KMS-11 (cell line): Measurements from ENCODE around the gene NAGPA.

ENCODE experiments used
- H2AFZ ChIP-seq: fragments of 200-600 bp; sonication (generic); 2 replicates; pipeline ENCODE4 v1.6.1; 2016; ENCODE audit warnings: antibody characterized with exemption, mixed run types, low read depth
- H3K27ac ChIP-seq: fragments of 200-600 bp; sonication (generic); 2 replicates; pipeline ENCODE4 v1.6.1; 2016; ENCODE audit warnings: mild to moderate bottlenecking, mixed run types
- H3K27me3 ChIP-seq: fragments of 200-600 bp; sonication (generic); 2 replicates; pipeline ENCODE4 v1.6.1; 2017; ENCODE audit warnings: mild to moderate bottlenecking, low read depth, mixed run types, moderate library complexity; ENCODE audit not compliant: insufficient read depth
- H3K36me3 ChIP-seq: fragments of 200-600 bp; sonication (generic); 2 replicates; pipeline ENCODE4 v1.6.1; 2017; ENCODE audit warnings: mild to moderate bottlenecking, mixed run types; ENCODE audit not compliant: insufficient read depth
- H3K4me1 ChIP-seq: fragments of 200-600 bp; sonication (generic); 2 replicates; pipeline ENCODE4 v1.6.1; 2016; ENCODE audit warnings: mild to moderate bottlenecking, low read depth, mixed run types; ENCODE audit not compliant: poor library complexity, severe bottlenecking
- H3K4me2 ChIP-seq: fragments of 200-600 bp; sonication (generic); 2 replicates; pipeline ENCODE4 v1.7.0; 2016; ENCODE audit warnings: mild to moderate bottlenecking, mixed run types
- H3K4me3 ChIP-seq: fragments of 200-600 bp; sonication (generic); IDR thresholded peaks from 2 replicates; pipeline ENCODE4 v1.6.1; 2017; ENCODE audit warnings: low read depth, low read length, mixed read lengths; ENCODE audit not compliant: insufficient read depth
- H3K79me2 ChIP-seq: fragments of 200-600 bp; sonication (generic); 2 replicates; pipeline ENCODE4 v1.6.1; 2016; ENCODE audit warnings: low read depth, mixed run types; ENCODE audit not compliant: insufficient read depth
- H3K9ac ChIP-seq: fragments of 200-600 bp; sonication (generic); 2 replicates; pipeline ENCODE4 v1.6.1; 2016; ENCODE audit warnings: mild to moderate bottlenecking, mixed run types
- H4K20me1 ChIP-seq: fragments of 200-600 bp; sonication (generic); 2 replicates; pipeline ENCODE4 v1.6.1; 2016; ENCODE audit warnings: mild to moderate bottlenecking, mixed run types; ENCODE audit not compliant: insufficient read depth
- CTCF ChIP-seq: fragments of 200-600 bp; sonication (generic); conservative IDR thresholded peaks from 2 replicates; pipeline ENCODE4 v1.6.1; 2017; ENCODE audit warnings: low read depth, mild to moderate bottlenecking, antibody characterized with exemption, low read length, moderate library complexity, mixed read lengths

NAGPA gene

GRCh38 chr16:5015887-5016286 is 17.8 kb downstream of the NAGPA start:
- Histone ChIP-seq H3K4me1 (peaks cover 8% of the 10 kb centered on the region), H3K4me3 (no peak overlapping the region), H3K9ac (no peak overlapping the region), H3K79me2 (no peaks in the 10 kb centered on the region), H3K4me2 (no peak overlapping the region), H2AFZ (no peak overlapping the region), H3K27me3 (peaks cover 8% of the 10 kb centered on the region; the same call in 1 of the 2 replicates), H3K27ac (no peak overlapping the region), H4K20me1 (no peaks in the 10 kb centered on the region), H3K36me3 (no peaks in the 10 kb centered on the region)
- TF ChIP-seq CTCF: no peak

- no peak overlapping the region for H3K4me2 ChIP-seq
- H3K36me3 ChIP-seq: no peaks in the 10 kb centered on the region
- peaks cover 12% of the 10 kb centered on the region; the same call in 1 of the 2 replicates for H3K27me3 ChIP-seq
- H3K79me2 ChIP-seq: no peaks in the 10 kb centered on the region
- no peak overlapping the region for H3K9ac ChIP-seq
- no peak overlapping the region for H3K27ac ChIP-seq
- no peaks in the 10 kb centered on the region for H4K20me1 ChIP-seq
- H3K4me3 ChIP-seq: no peak overlapping the region
- no peak for TF ChIP-seq CTCF
- no peak overlapping the region for H2AFZ ChIP-seq
- peaks cover 8% of the 10 kb centered on the region for H3K4me1 ChIP-seq
These were observed 18.4 kb downstream of the NAGPA start for GRCh38 chr16:5015351-5015750.

GRCh38 chr16:5012887-5013286 is 20.8 kb downstream of the NAGPA start:
- Histone ChIP-seq H3K9ac (no peak overlapping the region), H3K36me3 (no peaks in the 10 kb centered on the region), H2AFZ (no peak overlapping the region), H3K27ac (no peak overlapping the region), H3K4me1 (no peaks in the 10 kb centered on the region), H3K27me3 (peaks cover 24% of the 10 kb centered on the region), H3K79me2 (no peaks in the 10 kb centered on the region), H3K4me2 (no peak overlapping the region), H3K4me3 (no peak overlapping the region), H4K20me1 (no peaks in the 10 kb centered on the region)
- no peak for TF ChIP-seq CTCF

- Histone ChIP-seq H4K20me1 (no peaks in the 10 kb centered on the region), H3K27ac (no peak overlapping the region), H3K4me2 (no peak overlapping the region), H3K4me3 (no peak overlapping the region), H3K9ac (no peak overlapping the region), H2AFZ (no peak overlapping the region), H3K79me2 (no peaks in the 10 kb centered on the region), H3K36me3 (no peaks in the 10 kb centered on the region), H3K27me3 (peaks cover 28% of the 10 kb centered on the region), H3K4me1 (no peaks in the 10 kb centered on the region)
- no peak for TF ChIP-seq CTCF
These were observed 22.1 kb downstream of the NAGPA start for GRCh38 chr16:5011637-5012036.
